K562 (cell line): Measurements from ENCODE around the gene DNASE2. TPM values are rescaled to one million over a fixed set of nuclear protein-coding genes. Genes with fewer than 3 reads are reported as not detected.

Source experiments
- ARID4B ChIP-seq: sonication (generic); formaldehyde crosslinking; IDR thresholded peaks from 2 replicates; pipeline ENCODE4 v1.8.0; 2022; ENCODE audit warnings: mild to moderate bottlenecking, missing genetic modification reagents
- HDAC1 ChIP-seq, 2 experiments: fragments of 450-650 bp; IDR thresholded peaks; 2 replicates each; pipeline ENCODE4 v1.6.1; 2016 to 2017; ENCODE audit warnings: inconsistent platforms in 1 of 2, mild to moderate bottlenecking in 1 of 2, moderate library complexity in 1 of 2
- polyA plus RNA-seq, 8 experiments: library from polyadenylated mRNA; depleted of rRNA in 4 of 8; stranded (reverse) in 5 of 8; unstranded in 3 of 8; fragments of >200 nt; fragmentation: Nextera tagmentation in 2 of 8; fragmentation: Illumina TruSeq in 1 of 8; extraction: Ambion mirVana in 2 of 8; extraction: Trizol in 1 of 8; gene quantifications; 2 replicates each; pipeline versions ENCODE4 v1.2.1 to v1.2.3, GENCODE V29; 2011 to 2014; ENCODE audit warnings: inconsistent platforms in 1 of 8, missing spikeins in 1 of 8
- total RNA-seq, 7 experiments: library from RNA; depleted of rRNA in 6 of 7; stranded (reverse); fragments of >200 nt in 6 of 7; fragmentation: Illumina TruSeq in 2 of 7; extraction: Trizol in 2 of 7; gene quantifications; 2 replicates each; pipeline versions ENCODE4 v1.2.1 to v1.2.3, GENCODE V29; 2011 to 2021; ENCODE audit warnings: low replicate concordance in 1 of 7

Gene DNASE2
- total and polyA plus RNA-seq, 9 of the 15 experiments (the other 6 are each of a cell fraction or from before 2014, with no cell fraction given): 4.4 to 27.0 (median 20.2) TPM

DNA sequence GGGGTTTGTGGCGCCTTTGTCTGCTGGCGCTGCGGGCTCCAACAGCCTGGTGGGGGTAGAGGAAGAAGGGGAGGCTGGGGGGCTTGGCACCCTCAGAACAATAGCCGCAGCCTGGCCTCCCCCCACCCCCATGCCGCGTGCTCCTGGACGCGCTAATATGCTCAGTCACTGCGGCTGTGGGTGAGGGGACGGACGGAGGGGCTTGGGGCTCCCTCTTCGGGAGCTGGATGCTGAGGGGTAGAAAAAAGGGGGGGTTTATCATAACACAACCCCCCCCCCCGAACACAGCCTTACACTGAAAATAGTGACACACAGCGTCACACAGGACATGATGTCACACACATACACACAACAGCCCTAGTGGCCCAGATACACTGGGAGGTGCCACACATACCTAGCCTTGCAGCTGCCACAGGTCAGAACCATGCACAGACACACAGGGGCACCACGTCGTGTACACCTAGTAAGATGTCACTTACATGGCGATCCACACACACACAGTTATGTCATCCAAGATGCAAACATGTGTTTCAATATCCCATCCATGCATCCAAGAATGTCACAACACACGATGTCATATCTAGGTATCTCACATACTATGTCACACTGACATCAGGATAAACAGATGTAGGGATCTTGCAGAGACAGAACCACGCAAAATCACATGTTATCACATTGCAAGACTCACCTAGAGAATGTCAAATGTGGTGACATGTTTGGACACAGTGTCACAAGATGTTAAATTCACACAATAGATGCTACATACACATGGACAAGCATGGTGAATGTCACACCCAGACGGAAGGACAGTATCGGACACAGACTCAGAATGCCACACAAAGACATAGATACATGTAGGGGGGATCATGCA is 42.1 kb downstream of the DNASE2 start (continued):
- TF ChIP-seq ARID4B (CRISPR knock-in tag) (0 out of 2 replicates have a peak, but pooled peaks have one; percentile 48), HDAC1 (IDR thresholded peaks at IDR 0.05) (0 out of 4 replicates have a peak, but pooled peaks of 1 of the 2 experiments have one; percentile 19)
